NCI-H226 (cell line): ENCODE results near the gene AKAP6.

Source experiments
- DNase-seq: peaks from one replicate; pipeline ENCODE4 v3.0.0-alpha.2; 2015

Gene AKAP6

DNA sequence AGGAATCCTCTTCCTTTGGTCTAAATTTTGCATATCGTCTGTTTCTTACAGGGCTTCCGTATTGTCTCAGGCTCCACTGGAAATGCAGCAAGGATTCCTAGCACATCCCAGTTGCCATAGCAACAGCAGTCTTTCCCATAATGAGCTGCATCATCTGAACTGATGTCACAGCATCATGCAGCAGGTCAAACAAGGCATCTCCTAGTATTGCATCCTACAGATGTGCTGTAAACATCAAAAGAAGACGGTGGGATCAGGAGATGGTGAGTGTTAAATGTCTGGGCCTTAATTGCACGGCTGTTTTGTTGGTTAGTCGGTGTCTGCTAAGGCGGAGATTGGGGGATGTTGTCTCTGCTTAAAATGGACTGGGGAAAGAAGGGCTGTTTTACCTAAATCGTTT is at the start of gene AKAP6:
Gene AKAP6, plus strand, starts transcription at position 153 of the 400 bp plus-strand sequence. CDS start 104,196 bp downstream, outside the sequence.
- DNase-seq = no peak

DNA sequence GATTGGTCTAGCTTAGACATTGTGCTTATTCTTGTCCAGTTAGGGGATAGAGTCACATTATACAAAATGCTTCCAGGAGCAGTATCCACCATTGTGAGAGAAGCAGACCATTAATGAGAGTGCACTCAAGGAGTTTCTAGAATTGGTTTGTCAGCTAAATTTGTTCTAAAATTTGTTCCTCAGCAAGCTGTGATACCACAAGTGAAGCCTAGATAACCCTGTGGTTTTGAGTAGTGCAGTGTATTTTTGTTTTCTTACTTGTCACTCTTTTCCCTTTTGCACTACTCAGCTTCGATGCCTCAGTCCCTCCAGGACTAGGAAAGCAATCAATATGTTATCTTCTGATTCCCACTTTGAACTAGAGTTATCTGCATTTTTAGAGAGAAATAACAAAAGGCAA is 42.5 kb upstream of the AKAP6 start:
- DNase-seq = no peak

- no peak for DNase-seq
Measured at GRCh38 chr14:32296366-32296765, 32.7 kb upstream of the AKAP6 start.

GRCh38 chr14:32298346-32298745 is 30.8 kb upstream of the AKAP6 start:
- no peak for DNase-seq

DNA sequence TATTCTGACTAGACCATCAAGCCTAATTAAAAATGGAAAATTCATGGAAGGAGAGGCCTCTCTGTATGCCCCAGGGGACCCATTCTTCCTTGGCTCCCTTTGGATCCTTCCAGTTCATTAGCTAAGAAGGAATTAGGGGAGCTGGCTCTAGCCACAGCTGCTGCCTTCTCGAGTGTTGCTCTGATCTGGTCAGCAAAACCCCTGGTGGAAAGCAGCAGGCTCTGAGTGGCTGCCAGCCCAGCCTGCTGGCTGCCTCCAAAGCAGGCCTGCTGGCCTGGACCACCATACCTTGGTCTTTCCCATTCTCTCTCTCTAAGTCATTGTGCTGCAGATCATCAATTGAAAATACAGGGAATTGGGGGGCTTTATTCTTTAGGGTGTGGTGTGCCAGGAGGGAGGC is 29.0 kb upstream of the AKAP6 start:
- DNase-seq = no peak

- DNase-seq = no peak
Measured at GRCh38 chr14:32303865-32304264, 25.2 kb upstream of the AKAP6 start.

GRCh38 chr14:32304296-32304695 is 24.8 kb upstream of the AKAP6 start:
- DNase-seq = no peak

DNA sequence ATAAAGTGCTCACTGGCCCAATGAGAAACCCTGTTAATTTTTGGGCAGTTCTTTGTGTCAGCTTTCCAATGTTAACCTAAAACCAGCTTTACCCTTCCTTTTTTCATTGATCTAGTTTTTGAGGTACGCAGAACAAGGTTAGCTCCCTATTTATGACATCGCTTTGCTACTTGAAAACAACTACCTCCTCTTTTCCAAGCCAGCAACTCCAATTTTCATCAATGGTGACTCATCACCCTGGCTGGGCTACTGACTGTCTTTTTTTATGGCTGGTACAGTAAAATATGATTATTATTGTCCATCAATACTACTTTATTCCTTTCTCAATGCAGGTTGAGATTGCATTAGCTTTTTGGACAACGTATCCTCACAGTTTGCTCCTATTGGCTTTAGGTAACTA is 22.5 kb upstream of the AKAP6 start:
- no peak for DNase-seq

- DNase-seq = no peak
Measured at GRCh38 chr14:32307881-32308582, 21.1 kb upstream of the AKAP6 start.

GRCh38 chr14:32310876-32311275 is 18.2 kb upstream of the AKAP6 start:
- DNase-seq = no peak

DNA sequence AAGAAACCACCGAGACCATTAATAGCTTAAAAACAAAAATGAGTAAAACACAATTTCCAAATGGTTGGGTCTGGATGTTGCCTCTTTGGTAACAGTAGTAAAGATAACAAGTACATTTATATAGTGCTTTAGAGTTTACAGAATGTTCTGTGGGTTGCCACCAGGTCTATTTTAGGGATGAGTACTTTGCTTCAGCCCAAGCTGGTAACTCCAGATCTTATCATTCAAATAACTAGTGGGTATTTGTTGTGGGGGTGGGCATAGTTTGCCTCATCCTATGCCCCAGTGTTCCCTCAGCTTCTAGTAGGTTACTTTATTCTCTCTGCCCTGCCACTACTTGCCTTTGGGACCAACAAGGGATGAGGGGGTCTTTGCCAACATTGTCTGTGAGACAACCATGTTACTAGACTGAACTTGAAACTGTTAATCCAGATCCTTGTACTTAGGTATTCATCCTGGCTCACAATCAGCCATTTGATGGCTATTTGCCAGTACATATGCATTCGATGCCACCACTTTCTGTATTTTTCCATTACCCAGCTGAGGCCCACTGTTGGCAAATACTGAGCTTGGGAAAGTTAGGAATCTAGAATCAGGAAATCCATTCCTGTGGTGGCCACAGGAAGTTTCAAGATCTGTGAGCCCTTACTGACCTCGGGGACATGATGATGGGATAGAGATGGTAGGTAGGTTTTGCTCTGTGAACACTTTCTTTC is 17.6 kb upstream of the AKAP6 start:
- DNase-seq = no peak

DNA sequence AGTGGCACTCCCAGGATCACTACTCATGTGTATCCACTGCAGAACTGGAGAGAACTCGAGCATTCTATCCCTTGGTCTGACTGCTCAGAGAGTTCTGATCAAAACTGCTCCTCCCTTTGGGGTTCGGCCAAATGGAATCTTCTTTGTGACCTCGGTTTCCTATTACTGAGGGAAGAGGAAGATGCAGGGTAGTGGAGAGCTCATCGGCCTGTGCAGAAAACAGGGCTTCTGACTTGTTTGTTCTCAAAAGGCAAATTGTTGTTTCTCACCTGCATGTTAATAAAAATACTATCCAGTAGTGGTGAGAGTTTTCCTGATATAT is 17.1 kb upstream of the AKAP6 start:
- DNase-seq = no peak

- no peak for DNase-seq
Measured at GRCh38 chr14:32313844-32314376, 15.2 kb upstream of the AKAP6 start.

GRCh38 chr14:32318087-32318795 is 10.9 kb upstream of the AKAP6 start:
- DNase-seq = no peak

GRCh38 chr14:32319368-32320049 is 9.6 kb upstream of the AKAP6 start:
- no peak for DNase-seq

DNA sequence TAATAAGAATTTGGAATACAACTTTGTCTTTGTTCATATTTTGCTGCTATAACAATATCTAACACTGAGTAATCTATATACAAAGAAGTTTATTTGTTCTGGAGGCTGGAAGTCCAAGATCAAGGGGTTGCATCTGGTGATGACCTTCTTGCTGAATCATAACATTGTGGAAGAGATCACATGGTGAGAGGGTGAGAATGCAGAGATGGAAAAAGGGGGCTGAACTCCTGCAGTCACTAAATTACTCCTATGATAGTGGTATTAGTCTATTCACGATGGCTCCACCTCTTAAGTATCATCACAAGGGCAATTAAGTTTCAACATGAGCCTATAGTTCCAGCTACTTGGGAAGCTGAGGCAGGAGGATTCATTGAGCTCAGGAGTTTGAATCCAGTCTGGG is 4.5 kb upstream of the AKAP6 start:
- no peak for DNase-seq

DNA sequence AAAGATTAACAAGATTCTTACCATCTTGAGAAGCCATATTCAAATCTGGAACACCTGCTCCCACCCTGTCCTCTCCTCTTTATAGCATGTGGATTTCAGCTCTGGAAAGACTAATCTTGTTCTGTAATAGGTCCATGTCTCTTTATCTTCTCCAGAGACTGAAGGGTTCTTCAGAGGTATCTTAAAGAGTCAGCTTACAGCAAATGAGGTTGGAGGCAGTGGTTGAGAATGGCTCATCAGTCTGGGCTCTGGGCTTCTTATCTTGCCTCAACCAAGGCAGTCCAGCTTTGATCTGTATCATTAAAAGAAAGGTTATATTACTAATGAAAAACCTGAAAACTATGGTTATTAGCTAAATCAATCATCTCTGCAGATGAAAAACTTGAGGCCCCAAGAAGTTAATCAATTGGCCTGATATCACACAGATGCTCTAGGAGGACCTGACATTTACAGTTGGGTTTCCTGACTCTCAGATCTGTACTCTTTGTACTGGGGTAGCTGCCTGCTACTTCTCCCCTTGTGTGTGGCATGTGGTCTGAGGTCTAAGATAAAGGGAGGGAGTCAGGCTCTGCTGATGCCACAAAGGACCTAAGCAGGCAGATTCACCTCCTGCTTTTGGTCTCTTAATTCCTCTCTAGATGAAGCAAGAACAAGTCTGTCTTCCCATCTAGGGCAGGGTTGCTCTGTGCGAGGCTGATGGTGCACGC is 1.7 kb upstream of the AKAP6 start:
- no peak for DNase-seq

DNA sequence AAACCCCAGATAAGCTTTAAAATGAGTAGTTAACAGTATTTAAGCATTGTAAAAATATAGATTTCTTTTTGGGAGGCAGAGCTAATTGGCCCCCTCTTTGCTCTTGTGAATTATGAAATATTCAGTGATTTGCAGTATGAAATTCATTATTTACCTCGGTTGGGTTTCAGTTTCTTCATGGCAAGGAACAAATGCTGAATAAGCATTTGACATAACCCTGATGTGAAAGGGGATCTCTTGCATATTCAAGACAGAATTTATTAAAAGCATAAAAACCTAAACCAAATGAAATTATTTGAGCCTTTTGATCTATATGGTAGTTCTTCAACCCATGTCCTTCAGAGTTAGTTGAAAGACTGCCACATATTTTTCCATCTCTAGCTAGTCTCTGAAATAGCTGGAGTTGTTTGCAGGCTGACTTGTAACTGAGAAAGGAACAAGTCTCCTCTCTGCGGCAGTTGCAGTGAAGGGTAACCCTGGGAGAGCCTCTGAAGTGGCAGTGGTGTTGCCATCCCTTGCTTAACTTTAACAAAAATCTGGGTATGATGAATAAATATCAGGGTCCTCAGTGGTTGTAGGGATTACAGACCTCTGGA is 690 bp downstream of the AKAP6 start:
- DNase-seq = no peak

DNA sequence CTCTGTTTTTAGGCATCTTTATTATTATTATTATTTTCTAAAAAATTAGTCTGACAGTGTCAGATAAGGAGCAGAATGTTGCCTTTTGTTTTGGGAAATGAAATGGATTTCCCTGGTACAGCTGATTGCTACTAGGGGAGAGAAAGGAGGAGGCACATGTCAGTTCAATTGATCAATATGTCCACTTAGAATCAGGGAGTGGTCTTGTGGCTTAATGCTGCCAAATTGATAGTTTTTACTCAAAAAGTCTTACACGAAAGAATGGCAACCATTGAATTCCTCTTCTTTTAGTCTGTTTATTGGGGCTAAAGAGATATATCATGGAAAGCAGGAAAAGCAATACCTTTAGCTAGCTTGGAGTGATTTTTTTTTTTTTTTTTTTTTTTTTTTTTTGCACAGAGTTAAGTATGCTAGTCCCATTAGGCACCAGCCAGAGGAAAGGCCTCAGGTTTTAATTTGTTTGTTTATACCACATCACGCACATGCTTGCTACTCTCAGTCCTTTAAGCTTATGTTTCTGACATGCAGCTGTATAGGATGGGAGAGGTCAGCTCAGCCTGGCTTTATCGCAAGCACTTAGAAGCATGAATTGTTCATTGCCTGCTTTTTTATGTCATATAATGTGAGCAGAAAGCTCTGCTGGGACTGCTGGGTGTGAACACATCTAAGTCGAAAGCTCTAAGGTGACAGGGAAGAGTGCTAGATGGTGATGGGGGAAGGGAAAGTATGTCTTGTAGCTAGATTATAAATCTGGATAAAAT is 1.4 kb downstream of the AKAP6 start:
- DNase-seq = no peak

DNA sequence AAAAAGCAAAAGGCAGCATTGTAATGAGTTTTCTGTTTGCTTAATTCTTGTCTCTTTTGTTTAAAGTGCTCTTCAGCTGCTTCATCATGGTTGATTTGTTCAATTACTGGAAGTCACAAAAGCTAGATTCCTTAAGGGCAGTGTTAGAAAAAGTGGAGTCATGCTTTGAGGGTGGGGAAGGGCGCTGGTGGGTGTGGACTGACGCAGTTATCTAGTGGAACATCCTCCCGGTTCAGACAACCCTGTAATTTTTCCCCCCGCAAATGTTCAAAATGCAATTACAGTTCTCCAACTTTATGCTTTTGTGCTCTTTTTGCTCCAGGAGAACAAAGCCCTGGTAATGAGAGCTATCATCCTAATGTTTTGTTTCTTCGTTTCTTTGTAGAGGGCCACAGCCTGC is 2.1 kb downstream of the AKAP6 start:
- DNase-seq = no peak
